HCT116 (cell line): ENCODE data around the gene BMAL1. TPM values are rescaled to one million over a fixed set of nuclear protein-coding genes. Genes with fewer than 3 reads are reported as not detected.

Experiments used
- ATAC-seq: fragments of 200-7000 bp; cut with Tn5 transposase; 2 replicates; pipeline ENCODE4 v1.9.1; 2020; ENCODE audit warnings: mild to moderate bottlenecking, moderate library complexity
- BruUV-seq: library from RNA; stranded (reverse); fragments of 400-500 nt; replicated peaks from 2 replicates; lab custom pipeline; 2021; lab: Mats Ljungman, UMichigan
- CTCF ChIA-PET: fragments of 300-600 bp; sonication (Branson Sonifier 250); formaldehyde crosslinking; loops from one replicate; lab custom pipeline; 2021; ENCODE audit warnings: antibody characterized with exemption; lab: Charles Lee
- POLR2A ChIA-PET: fragments of 300-600, 350-600 bp; sonication (Branson Sonifier 250); formaldehyde crosslinking; loops from one replicate; lab custom pipeline; 2021; ENCODE audit warnings: antibody characterized with exemption; lab: Charles Lee
- RAD21 ChIA-PET, 2 experiments: fragments of 300-600 bp; sonication (Branson Sonifier 250); formaldehyde crosslinking; loops; one replicate each; lab custom pipeline; 2023; ENCODE audit warnings: low total read pairs in 2 of 2; ENCODE audit not compliant: uncharacterized antibody in 2 of 2, unreplicated experiment in 2 of 2, low non-redundant PET in 1 of 2; lab: Charles Lee
- DNase-seq: peaks from one replicate; pipeline ENCODE4 v3.0.0-alpha.2; 2010; ENCODE audit warnings: low read depth, low spot score
- H2AFZ ChIP-seq: fragments of 200-600 bp; shearing (Covaris generic), sonication (generic); 2 replicates; pipeline ENCODE4 v1.6.1; 2017; ENCODE audit warnings: low read depth, mixed run types, mixed read lengths, antibody characterized with exemption, low read length; ENCODE audit not compliant: poor library complexity, severe bottlenecking
- H3K27ac ChIP-seq: 2 replicates; pipeline ENCODE4 v1.5.1; 2012; ENCODE audit warnings: low read depth, low read length
- H3K27me3 ChIP-seq: fragments of 200-600 bp; sonication (generic); 2 replicates; pipeline ENCODE4 v1.6.1; 2016; ENCODE audit warnings: mixed run types, low read length, mixed read lengths; ENCODE audit not compliant: insufficient read depth
- H3K36me3 ChIP-seq, 2 experiments: fragments of 200-500 bp in 1 of 2; fragments of 200-600 bp in 1 of 2; sonication (Bioruptor generic) in 1 of 2; sonication (generic) in 1 of 2; 2 replicates each; pipeline versions ENCODE4 v1.5.1 to v1.6.1; 2014 to 2016; ENCODE audit warnings: low read length in 2 of 2, inconsistent platforms in 1 of 2, mixed read lengths in 1 of 2, mixed run types in 1 of 2; ENCODE audit not compliant: insufficient read depth in 2 of 2, control insufficient read depth in 1 of 2
- H3K4me1 ChIP-seq, 2 experiments: fragments of 200-600 bp in 1 of 2; sonication (generic) in 1 of 2; 2 replicates each; pipeline versions ENCODE4 v1.5.1 to v1.6.1; 2012 to 2017; ENCODE audit warnings: low read length in 2 of 2, inconsistent platforms in 1 of 2, mild to moderate bottlenecking in 1 of 2, mixed read lengths in 1 of 2, mixed run types in 1 of 2, moderate library complexity in 1 of 2; ENCODE audit not compliant: insufficient read depth in 2 of 2, control insufficient read depth in 1 of 2
- H3K4me2 ChIP-seq: fragments of 200-600 bp; sonication (generic); 2 replicates; pipeline ENCODE4 v1.6.1; 2017; ENCODE audit warnings: mixed run types, low read length, mixed read lengths
- H3K4me3 ChIP-seq, 2 experiments: fragments of 200-600 bp in 1 of 2; sonication (generic) in 1 of 2; replicated peaks in 1 of 2; 2 replicates each; pipeline ENCODE4 v1.5.1; 2011 to 2016; ENCODE audit warnings: low read length in 2 of 2, control low read depth in 1 of 2, low read depth in 1 of 2, mild to moderate bottlenecking in 1 of 2, mixed read lengths in 1 of 2, mixed run types in 1 of 2
- H3K79me2 ChIP-seq: fragments of 200-600 bp; sonication (generic); 2 replicates; pipeline ENCODE4 v1.6.1; 2017; ENCODE audit warnings: mild to moderate bottlenecking, mixed run types, low read length, moderate library complexity, mixed read lengths; ENCODE audit not compliant: insufficient read depth
- H3K9ac ChIP-seq: fragments of 200-600 bp; sonication (generic); 2 replicates; pipeline ENCODE4 v1.6.1; 2016; ENCODE audit warnings: low read length, mixed read lengths
- H3K9me2 ChIP-seq: fragments of 200-600 bp; sonication (generic), shearing (Covaris generic); 2 replicates; pipeline ENCODE4 v1.6.1; 2017; ENCODE audit warnings: mixed run types, mild to moderate bottlenecking, moderate library complexity; ENCODE audit not compliant: insufficient read depth
- H3K9me3 ChIP-seq, 2 experiments: fragments of 200-500 bp in 1 of 2; fragments of 200-600 bp in 1 of 2; sonication (Bioruptor generic) in 1 of 2; sonication (generic) in 1 of 2; 2 replicates each; pipeline ENCODE4 v1.6.1; 2014 to 2017; ENCODE audit warnings: low read length in 2 of 2, mixed read lengths in 2 of 2, inconsistent platforms in 1 of 2, low read depth in 1 of 2, mild to moderate bottlenecking in 1 of 2, mixed run types in 1 of 2, moderate library complexity in 1 of 2; ENCODE audit not compliant: control insufficient read depth in 1 of 2, insufficient read depth in 1 of 2
- H4K20me1 ChIP-seq: fragments of 200-600 bp; sonication (generic), shearing (Covaris generic); 2 replicates; pipeline ENCODE4 v1.6.1; 2017; ENCODE audit warnings: mixed run types, mild to moderate bottlenecking, moderate library complexity; ENCODE audit not compliant: insufficient read depth
- CBX3 ChIP-seq: IDR thresholded peaks from 2 replicates; pipeline ENCODE4 v1.6.1; 2012; ENCODE audit warnings: low read depth
- CEBPB ChIP-seq: IDR thresholded peaks from 2 replicates; pipeline ENCODE4 v1.6.1; 2012; ENCODE audit warnings: low read depth
- CTCF ChIP-seq, 3 experiments: fragments of 200-600 bp in 1 of 3; sonication (generic) in 1 of 3; IDR thresholded peaks in 2 of 3; conservative IDR thresholded peaks in 1 of 3; 2 replicates each; pipeline ENCODE4 v1.5.1; 2012 to 2017; ENCODE audit warnings: low read depth in 2 of 3, low read length in 2 of 3, antibody characterized with exemption in 1 of 3, borderline replicate concordance in 1 of 3, control low read depth in 1 of 3, mild to moderate bottlenecking in 1 of 3, mixed read lengths in 1 of 3, mixed run types in 1 of 3, moderate library complexity in 1 of 3; ENCODE audit not compliant: insufficient read depth in 1 of 3
- EGR1 ChIP-seq: IDR thresholded peaks from 2 replicates; pipeline ENCODE4 v1.6.1; 2012; ENCODE audit warnings: low read depth
- ELF1 ChIP-seq: IDR thresholded peaks from 2 replicates; pipeline ENCODE4 v1.6.1; 2012; ENCODE audit warnings: low read depth, borderline replicate concordance
- EZH2 ChIP-seq: fragments of 200-600 bp; sonication (generic); IDR thresholded peaks from 2 replicates; pipeline ENCODE4 v1.6.1; 2017; ENCODE audit warnings: antibody characterized with exemption, mixed run types
- EZH2phosphoT487 ChIP-seq: fragments of 200-600 bp; IDR thresholded peaks from 2 replicates; pipeline ENCODE4 v1.6.1; 2018; ENCODE audit warnings: antibody characterized with exemption, borderline replicate concordance
- FOSL1 ChIP-seq: IDR thresholded peaks from 2 replicates; pipeline ENCODE4 v1.6.1; 2012; ENCODE audit warnings: low read depth
- JUND ChIP-seq: IDR thresholded peaks from 2 replicates; pipeline ENCODE4 v1.6.1; 2012
- MAX ChIP-seq: IDR thresholded peaks from 2 replicates; pipeline ENCODE4 v1.6.1; 2012
- POLR2A ChIP-seq: IDR thresholded peaks from 2 replicates; pipeline ENCODE4 v1.7.0; 2011; ENCODE audit warnings: borderline replicate concordance; ENCODE audit not compliant: insufficient read depth, insufficient read length; ENCODE audit errors: extremely low read depth
- POLR2AphosphoS5 ChIP-seq: IDR thresholded peaks from 2 replicates; pipeline ENCODE4 v1.6.1; 2011; ENCODE audit warnings: mild to moderate bottlenecking, low read depth, low read length, moderate library complexity
- RAD21 ChIP-seq: IDR thresholded peaks from 2 replicates; pipeline ENCODE4 v1.6.1; 2012; ENCODE audit warnings: low read depth, mild to moderate bottlenecking
- SP1 ChIP-seq: IDR thresholded peaks from 2 replicates; pipeline ENCODE4 v1.6.1; 2012; ENCODE audit warnings: low read depth
- SRF ChIP-seq: IDR thresholded peaks from 2 replicates; pipeline ENCODE4 v1.6.1; 2012; ENCODE audit warnings: low read depth
- TCF7L2 ChIP-seq: IDR thresholded peaks from 2 replicates; pipeline ENCODE4 v1.7.0; 2011; ENCODE audit warnings: borderline replicate concordance, inconsistent platforms; ENCODE audit not compliant: insufficient read depth, insufficient read length; ENCODE audit errors: extremely low read depth
- intact Hi-C: fragments of 100-400 bp; cut with micrococcal nuclease; formaldehyde crosslinking; loops from 2 replicates; pipeline ENCODE4 v1.10.0; 2022
- total RNA-seq: library from RNA; stranded (reverse); gene quantifications from one replicate; pipeline ENCODE4 v1.2.1, GENCODE V29; 2021; ENCODE audit not compliant: unreplicated experiment

BMAL1 gene
- total RNA-seq, 1 experiment from 2014 or later: 17.6 TPM

- Histone ChIP-seq H4K20me1 (no peaks in the 10 kb centered on the region), H3K9me2 (no peaks in the 10 kb centered on the region), H3K4me1 (peaks cover 0 to 10% of the 10 kb centered on the region in 2 experiments; a peak in 2 of 4 replicates), H3K9ac (no peak overlapping the region), H3K79me2 (no peaks in the 10 kb centered on the region), H3K9me3 (no peaks in the 10 kb centered on the region), H3K27me3 (no peaks in the 10 kb centered on the region), H3K36me3 (no peaks in the 10 kb centered on the region), H3K4me3 (no peak overlapping the region), H3K4me2 (no peak overlapping the region), H2AFZ (no peak overlapping the region), H3K27ac (no peak overlapping the region)
- no peak for ATAC-seq
- RAD21 ChIA-PET: no interaction called here
- POLR2A ChIA-PET: no interaction called here
- intact Hi-C loops: no loop called here
- CTCF ChIA-PET: interaction anchor here (1.6 to 3.4 kb wide), 3 partner anchors 8 to 136 kb away, joined by 6 to 47 read pairs (median 7); no protein-coding TSS in a partner anchor
- DNase-seq: no peak
- BruUV-seq: no TSS peak
- TF ChIP-seq MAX (no peak), TCF7L2 (no peak), POLR2AphosphoS5 (no peak), EGR1 (no peak), EZH2 (no peak), SP1 (no peak), RAD21 (no peak), ELF1 (no peak), POLR2A (no peak), CBX3 (no peak), EZH2phosphoT487 (no peak), CEBPB (no peak), JUND (no peak), CTCF (IDR thresholded peaks at IDR 0.05 in 2 of 3, conservative IDR thresholded peaks at IDR 0.05 in 1 of 3; ENCODE audit: borderline replicate concordance in 1 of 3, insufficient read depth in 1 of 3, low read depth in 2 of 3, low read length in 2 of 3) (no peak), SRF (no peak), FOSL1 (no peak)
Measured at GRCh38 chr11:13346470-13346869, 68.9 kb downstream of the BMAL1 start.
